Endothelial cell of umbilical vein (primary cell): ENCODE results near the gene ENDOD1. TPM values are rescaled to one million over a fixed set of nuclear protein-coding genes. Genes with fewer than 3 reads are reported as not detected.

ENCODE experiments used
- BruUV-seq: library from RNA; stranded (reverse); fragments of 400-500 nt; replicated peaks from 2 replicates; lab custom pipeline; 2021; lab: Mats Ljungman, UMichigan
- CTCF ChIA-PET: fragments of 300-600, 350-600 bp; sonication (Branson Sonifier 250); formaldehyde crosslinking; loops from one replicate; lab custom pipeline; 2021; ENCODE audit warnings: antibody characterized with exemption, inconsistent platforms; lab: Charles Lee
- POLR2A ChIA-PET: fragments of 300-600, 350-600 bp; sonication (Branson Sonifier 250); formaldehyde crosslinking; loops from one replicate; lab custom pipeline; 2021; ENCODE audit warnings: antibody characterized with exemption, inconsistent platforms; lab: Charles Lee
- DNase-seq: peaks from one replicate; pipeline ENCODE4 v3.0.0-alpha.2; 2011; ENCODE audit warnings: low read depth, low spot score
- FAIRE-seq: peaks from 2 replicates; lab custom pipeline; 2011; peaks lifted over from hg19 to GRCh38; lab: Jason Lieb, UNC
- H2AFZ ChIP-seq: 2 replicates; pipeline ENCODE4 v1.6.0; 2012; ENCODE audit warnings: low read depth, low read length, control low read depth, inconsistent platforms
- H3K27ac ChIP-seq: 2 replicates; pipeline ENCODE4 v1.5.1; 2011; ENCODE audit warnings: low read depth, mild to moderate bottlenecking, control low read depth, low read length, moderate library complexity; ENCODE audit not compliant: insufficient read depth
- H3K27me3 ChIP-seq, 2 experiments: 2 replicates each; pipeline versions ENCODE4 v1.6.0 to v1.6.1; 2011; ENCODE audit warnings: low read length in 2 of 2, mixed read lengths in 1 of 2; ENCODE audit not compliant: control insufficient read depth in 2 of 2, insufficient read depth in 2 of 2
- H3K36me3 ChIP-seq, 2 experiments: 2 replicates in 1 of 2; 3 replicates in 1 of 2; pipeline ENCODE4 v1.5.1; 2011; ENCODE audit warnings: low read length in 2 of 2, mild to moderate bottlenecking in 1 of 2, moderate library complexity in 1 of 2; ENCODE audit not compliant: control insufficient read depth in 2 of 2, insufficient read depth in 2 of 2; ENCODE audit errors: extremely low read depth in 1 of 2
- H3K4me1 ChIP-seq: 3 replicates; pipeline ENCODE4 v1.5.1; 2011; ENCODE audit warnings: mild to moderate bottlenecking, low read length; ENCODE audit not compliant: control insufficient read depth, insufficient read depth; ENCODE audit errors: extremely low read depth
- H3K4me2 ChIP-seq: 2 replicates; pipeline ENCODE4 v1.6.1; 2011; ENCODE audit warnings: low read length, control low read depth, mixed read lengths; ENCODE audit not compliant: insufficient read depth
- H3K4me3 ChIP-seq, 3 experiments: fragments of 200-600 bp in 1 of 3; sonication (generic), shearing (Covaris generic) in 1 of 3; replicated peaks in 1 of 3; 2 replicates each; pipeline ENCODE4 v1.5.1; 2011 to 2016; ENCODE audit warnings: control low read depth in 3 of 3, low read length in 3 of 3, mild to moderate bottlenecking in 2 of 3, inconsistent platforms in 1 of 3, low read depth in 1 of 3, moderate library complexity in 1 of 3; ENCODE audit not compliant: insufficient read depth in 1 of 3
- H3K79me2 ChIP-seq: 2 replicates; pipeline ENCODE4 v1.6.0; 2012; ENCODE audit warnings: low read length, inconsistent platforms; ENCODE audit not compliant: control insufficient read depth, insufficient read depth
- H3K9ac ChIP-seq: replicated peaks from 2 replicates; pipeline ENCODE3; 2011; ENCODE audit warnings: low read length, control low read depth; ENCODE audit not compliant: insufficient read depth; ENCODE audit errors: extremely low read depth
- H3K9me1 ChIP-seq: replicated peaks from 3 replicates; pipeline ENCODE4 v1.6.0; 2011; ENCODE audit warnings: mild to moderate bottlenecking, low read length; ENCODE audit not compliant: control insufficient read depth, insufficient read depth; ENCODE audit errors: extremely low read depth
- H3K9me3 ChIP-seq: replicated peaks from 2 replicates; pipeline ENCODE4 v1.5.1; 2012; ENCODE audit warnings: low read length, inconsistent platforms; ENCODE audit not compliant: control insufficient read depth, insufficient read depth
- H4K20me1 ChIP-seq: replicated peaks from 2 replicates; pipeline ENCODE3; 2011; ENCODE audit warnings: mild to moderate bottlenecking, low read length; ENCODE audit not compliant: control insufficient read depth, insufficient read depth; ENCODE audit errors: extremely low read depth
- CTCF ChIP-seq, 2 donors: IDR thresholded peaks; 1 replicate in 1 of 2; 2 replicates in 1 of 2; pipeline ENCODE4 v1.5.1; 2011; ENCODE audit warnings: low read length in 2 of 2, mild to moderate bottlenecking in 2 of 2, moderate library complexity in 2 of 2, control low read depth in 1 of 2, inconsistent platforms in 1 of 2, low read depth in 1 of 2; ENCODE audit not compliant: insufficient read depth in 1 of 2; ENCODE audit errors: extremely low read depth in 1 of 2
- EZH2 ChIP-seq: IDR thresholded peaks from 2 replicates; pipeline ENCODE4 v1.6.1; 2012; ENCODE audit warnings: borderline replicate concordance, low read depth, mild to moderate bottlenecking, moderate library complexity, low read length, inconsistent platforms; ENCODE audit not compliant: severe bottlenecking
- FOS ChIP-seq: IDR thresholded peaks from 2 replicates; pipeline ENCODE4 v1.6.1; 2011; ENCODE audit warnings: mild to moderate bottlenecking, low read length, moderate library complexity, borderline replicate concordance; ENCODE audit not compliant: insufficient read depth
- GATA2 ChIP-seq: IDR thresholded peaks from 2 replicates; pipeline ENCODE4 v1.7.0; 2011; ENCODE audit warnings: low read depth, mild to moderate bottlenecking, moderate library complexity, mixed read lengths, low read length; ENCODE audit not compliant: insufficient read length, insufficient read depth
- JUN ChIP-seq: IDR thresholded peaks from 2 replicates; pipeline ENCODE4 v1.6.1; 2011; ENCODE audit warnings: borderline replicate concordance, low read depth; ENCODE audit not compliant: insufficient read length, insufficient read depth
- MAX ChIP-seq: IDR thresholded peaks from 2 replicates; pipeline ENCODE4 v1.6.1; 2011; ENCODE audit not compliant: insufficient read depth, insufficient read length
- MYC ChIP-seq: IDR thresholded peaks from one replicate; pipeline ENCODE4 v1.6.1; 2011; ENCODE audit warnings: mild to moderate bottlenecking, low read depth, low read length
- POLR2A ChIP-seq: IDR thresholded peaks from 2 replicates; pipeline ENCODE4 v1.6.1; 2012; ENCODE audit warnings: low read depth, mild to moderate bottlenecking, control low read depth, low read length
- POLR2AphosphoS5 ChIP-seq: IDR thresholded peaks from 2 replicates; pipeline ENCODE4 v1.6.1; 2012; ENCODE audit warnings: low read depth, mild to moderate bottlenecking, control low read depth, low read length, moderate library complexity; ENCODE audit not compliant: insufficient read depth
- dilution Hi-C: fragments of 300-500 bp; cut with MboI; formaldehyde crosslinking; loops from one replicate; pipeline ENCODE4 v1.15.0; 2019; ENCODE audit warnings: low sequenced_read_pairs; ENCODE audit not compliant: extremely low pct_ligation_motif_present
- intact Hi-C: fragments of 100-400 bp; cut with micrococcal nuclease; formaldehyde crosslinking; loops from one replicate; pipeline ENCODE4 v1.10.0; 2022
- polyA plus RNA-seq, 4 experiments: library from polyadenylated mRNA; depleted of rRNA in 3 of 4; stranded (reverse) in 3 of 4; unstranded in 1 of 4; fragments of >200 nt; gene quantifications; 2 replicates each; pipeline versions ENCODE4 v1.2.1 to v1.2.3, GENCODE V29; 2011 to 2012; ENCODE audit warnings: missing spikeins in 1 of 4
- total RNA-seq: library from RNA; stranded (reverse); gene quantifications from 2 replicates; pipeline ENCODE4 v1.2.3, GENCODE V29; 2021

The ENDOD1 gene
- total and polyA plus RNA-seq, 2 donors (not counting 3 experiments of a cell fraction or from before 2014, with no cell fraction given) = 10.5 to 20.5 TPM

- CTCF ChIA-PET = interaction anchor here (1.2 kb wide), 1 partner anchor 33 kb away, joined by 4 read pairs; the partner anchor contains the start of gene SRSF8
- intact Hi-C loops = no loop called here
- H3K9me3 ChIP-seq = no peaks in the 10 kb centered on the region
- no peak for DNase-seq
- dilution Hi-C loops = no loop called here
- H2AFZ ChIP-seq = no peak overlapping the region
- no peak overlapping the region for H3K4me2 ChIP-seq
- H3K27ac ChIP-seq = no peak overlapping the region
- no TSS peak for BruUV-seq
- POLR2A ChIA-PET = no interaction called here
- TF ChIP-seq EZH2 (no peak), CTCF (IDR thresholded peaks at IDR 0.05; ENCODE audit: extremely low read depth in 1 of 2, insufficient read depth in 1 of 2, low read depth in 1 of 2, low read length in 2 of 2) (no peak), POLR2A (no peak), POLR2AphosphoS5 (no peak)
- no peaks in the 10 kb centered on the region for H3K36me3 ChIP-seq
- H3K9ac ChIP-seq = no peak overlapping the region
- H4K20me1 ChIP-seq = no peaks in the 10 kb centered on the region
- no peaks in the 10 kb centered on the region for H3K79me2 ChIP-seq
- H3K4me1 ChIP-seq = peaks cover 8% of the 10 kb centered on the region
- no peaks in the 10 kb centered on the region for H3K27me3 ChIP-seq
- no peaks in the 10 kb centered on the region for H3K9me1 ChIP-seq
- H3K4me3 ChIP-seq = no peak overlapping the region
- FAIRE-seq = no peak
Observed at GRCh38 chr11:95100191-95100648, 10.6 kb downstream of the ENDOD1 start.

- no peaks in the 10 kb centered on the region for H3K9me1 ChIP-seq
- no peak overlapping the region for H3K27ac ChIP-seq
- dilution Hi-C loops (no loop called here), intact Hi-C loops (no loop called here)
- H4K20me1 ChIP-seq = no peaks in the 10 kb centered on the region
- no peak overlapping the region for H3K9ac ChIP-seq
- no peak overlapping the region for H3K4me3 ChIP-seq
- peak; percentile 39 for DNase-seq
- no peaks in the 10 kb centered on the region for H3K79me2 ChIP-seq
- ChIA-PET POLR2A (no interaction called here), CTCF (interaction anchor here (2.7 kb wide), 1 partner anchor 11 kb away, joined by 11 read pairs; the partner anchor contains the start of gene ENDOD1)
- H3K27me3 ChIP-seq = no peaks in the 10 kb centered on the region
- FAIRE-seq = no peak
- no peak overlapping the region for H2AFZ ChIP-seq
- H3K4me1 ChIP-seq = peaks cover 3% of the 10 kb centered on the region
- TF ChIP-seq CTCF (IDR thresholded peaks at IDR 0.05; ENCODE audit: extremely low read depth in 1 of 2, insufficient read depth in 1 of 2, low read depth in 1 of 2, low read length in 2 of 2) (no peak), POLR2A (no peak), JUN (no peak), MAX (no peak), FOS (no peak), GATA2 (no peak), MYC (no peak), EZH2 (no peak)
- no TSS peak for BruUV-seq
- no peaks in the 10 kb centered on the region for H3K9me3 ChIP-seq
- no peak overlapping the region for H3K4me2 ChIP-seq
- no peaks in the 10 kb centered on the region for H3K36me3 ChIP-seq
Observed at GRCh38 chr11:95100856-95101507, 11.3 kb downstream of the ENDOD1 start.
